ENCODE measurements around the gene TMEM247.

The TMEM247 gene

DNA sequence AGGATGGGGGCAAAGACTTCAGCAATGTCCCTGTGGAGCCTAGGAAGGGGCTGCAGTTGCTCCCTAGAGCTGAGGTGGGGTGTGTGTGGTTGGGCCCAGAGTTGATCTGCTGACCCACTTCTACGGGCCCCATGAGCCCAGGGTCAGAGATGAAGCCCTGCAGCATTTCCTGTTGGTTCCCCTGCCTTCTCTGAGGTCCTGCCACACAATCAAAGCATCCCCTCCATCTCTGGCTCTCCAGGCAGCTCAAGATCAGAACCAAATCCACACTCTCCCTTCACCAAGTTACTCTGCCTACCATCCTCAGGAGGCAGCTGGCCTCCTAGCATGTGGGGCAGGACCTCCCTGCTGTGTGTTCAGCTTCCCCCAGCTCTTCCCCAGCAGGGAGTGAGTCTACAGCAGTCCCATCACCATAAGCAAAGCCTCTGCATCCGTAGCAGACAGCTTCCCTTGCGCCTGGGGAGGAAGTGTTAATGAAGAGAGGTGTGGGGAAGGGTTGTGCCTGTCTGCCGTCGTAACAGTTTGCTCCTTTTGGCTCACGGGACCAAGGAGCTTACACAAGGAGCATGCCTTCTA, 26.9 kb downstream of the TMEM247 start:
- TF ChIP-seq, protein P1, sequence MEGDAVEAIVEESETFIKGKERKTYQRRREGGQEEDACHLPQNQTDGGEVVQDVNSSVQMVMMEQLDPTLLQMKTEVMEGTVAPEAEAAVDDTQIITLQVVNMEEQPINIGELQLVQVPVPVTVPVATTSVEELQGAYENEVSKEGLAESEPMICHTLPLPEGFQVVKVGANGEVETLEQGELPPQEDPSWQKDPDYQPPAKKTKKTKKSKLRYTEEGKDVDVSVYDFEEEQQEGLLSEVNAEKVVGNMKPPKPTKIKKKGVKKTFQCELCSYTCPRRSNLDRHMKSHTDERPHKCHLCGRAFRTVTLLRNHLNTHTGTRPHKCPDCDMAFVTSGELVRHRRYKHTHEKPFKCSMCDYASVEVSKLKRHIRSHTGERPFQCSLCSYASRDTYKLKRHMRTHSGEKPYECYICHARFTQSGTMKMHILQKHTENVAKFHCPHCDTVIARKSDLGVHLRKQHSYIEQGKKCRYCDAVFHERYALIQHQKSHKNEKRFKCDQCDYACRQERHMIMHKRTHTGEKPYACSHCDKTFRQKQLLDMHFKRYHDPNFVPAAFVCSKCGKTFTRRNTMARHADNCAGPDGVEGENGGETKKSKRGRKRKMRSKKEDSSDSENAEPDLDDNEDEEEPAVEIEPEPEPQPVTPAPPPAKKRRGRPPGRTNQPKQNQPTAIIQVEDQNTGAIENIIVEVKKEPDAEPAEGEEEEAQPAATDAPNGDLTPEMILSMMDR (IDR thresholded peaks at IDR 0.05): no peak

DNA sequence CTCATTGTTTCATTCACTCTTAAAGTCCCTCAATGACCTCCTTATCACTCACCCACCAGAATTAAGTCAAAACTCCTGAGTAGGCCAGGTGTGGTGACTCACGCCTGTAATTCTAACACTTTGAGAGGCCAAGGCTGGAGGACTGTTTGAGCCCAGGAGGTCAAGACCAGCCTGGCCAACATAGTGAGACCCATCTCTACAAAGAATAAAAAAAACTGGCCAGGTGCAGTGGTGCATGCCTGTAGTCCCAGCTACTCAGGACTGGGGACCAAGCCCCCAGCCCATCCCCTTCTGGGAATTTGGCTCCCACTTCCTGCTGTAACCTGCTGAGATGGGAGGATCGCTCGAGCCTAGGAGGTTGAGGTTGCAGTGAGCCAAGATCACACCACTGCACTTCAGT, 28.9 kb downstream of the TMEM247 start:
- TF ChIP-seq, protein P1 (IDR thresholded peaks at IDR 0.05): no peak

DNA sequence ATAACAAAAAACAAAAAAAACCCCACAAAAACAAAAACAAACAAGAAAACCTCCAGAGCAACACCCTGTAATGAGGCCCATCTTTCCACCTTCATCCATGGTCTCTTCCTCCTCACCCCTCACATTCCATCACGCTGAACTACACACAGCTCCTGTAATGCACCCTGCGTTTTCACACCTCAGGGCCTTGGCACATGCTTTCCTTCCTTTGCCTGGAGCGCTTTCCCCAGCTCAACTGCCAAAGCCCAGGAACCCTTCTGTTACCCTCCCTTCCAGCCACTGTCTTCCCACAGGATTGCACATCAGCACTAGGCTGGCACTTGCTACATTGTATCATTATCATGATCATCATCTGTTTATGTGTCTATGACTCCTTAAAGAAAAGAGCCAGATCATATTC, 29.4 kb downstream of the TMEM247 start:
- TF ChIP-seq, protein P1 (IDR thresholded peaks at IDR 0.05): no peak

DNA sequence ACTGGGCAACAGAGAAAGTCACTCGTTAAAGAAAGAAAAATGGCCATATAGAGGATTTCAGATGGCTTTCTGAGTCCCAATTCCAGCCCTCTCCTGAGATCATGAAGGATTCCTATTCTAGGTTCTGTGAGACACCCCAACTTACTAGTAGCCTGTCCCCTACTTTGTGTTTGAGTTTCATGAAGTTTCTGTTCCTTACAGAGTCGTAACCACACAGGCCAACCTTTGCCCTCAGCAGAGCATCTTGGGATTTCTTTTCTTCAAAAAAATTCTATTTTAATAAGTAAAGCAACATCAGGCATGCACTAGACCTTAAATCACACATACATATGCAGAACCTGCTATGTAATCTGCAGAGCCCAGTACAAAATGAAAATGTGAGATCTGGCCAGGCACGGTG, 30.4 kb downstream of the TMEM247 start:
- TF ChIP-seq, protein P1 (IDR thresholded peaks at IDR 0.05): no peak

DNA sequence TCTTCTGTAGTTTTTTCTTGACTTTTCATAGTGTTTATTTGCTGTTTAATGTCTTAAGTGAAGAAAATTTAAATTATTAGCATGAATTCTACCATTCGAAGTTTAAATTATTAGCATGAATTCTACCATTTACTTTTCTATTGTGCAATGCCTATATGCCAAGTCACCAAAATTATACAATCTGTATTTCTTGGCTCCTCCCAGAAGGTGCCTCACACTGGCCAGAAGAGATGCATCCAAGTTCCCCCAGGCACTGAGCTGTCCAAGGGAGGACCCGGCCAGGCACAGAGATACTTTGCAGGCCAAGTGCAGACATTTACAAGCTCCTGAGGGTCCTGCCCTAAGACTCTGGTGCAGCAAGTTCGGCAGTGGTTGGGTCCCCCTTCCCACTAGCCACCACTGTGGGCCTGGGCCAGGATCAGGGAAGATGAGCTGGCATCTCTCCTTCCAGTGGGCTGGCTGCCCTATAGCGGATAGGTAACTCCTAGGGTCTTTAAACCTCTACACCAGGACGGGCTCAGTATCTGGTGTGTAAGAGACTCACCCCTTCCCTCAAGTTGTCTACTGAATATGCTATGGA, 31.3 kb downstream of the TMEM247 start:
- TF ChIP-seq, protein P1 (IDR thresholded peaks at IDR 0.05): no peak

DNA sequence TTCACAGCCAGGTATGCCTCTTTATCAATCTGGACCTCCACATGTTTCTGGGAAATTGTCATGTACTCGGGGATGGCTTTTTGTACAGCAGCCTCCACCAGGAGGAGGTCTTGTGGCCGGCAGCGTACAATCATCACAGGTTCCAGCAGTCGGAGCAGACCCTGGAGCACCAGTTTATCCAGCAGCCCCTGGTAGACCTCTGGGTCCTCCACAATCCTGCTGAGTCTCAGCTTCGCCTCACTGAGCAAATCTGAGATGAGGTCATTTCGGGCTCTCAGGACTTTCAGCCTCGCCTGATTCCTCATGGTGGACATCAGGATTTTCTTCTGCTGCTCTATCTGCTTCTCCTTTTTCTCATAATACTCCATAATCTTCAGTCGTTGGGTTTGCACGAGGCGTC, 32.8 kb downstream of the TMEM247 start:
- TF ChIP-seq, protein P1 (IDR thresholded peaks at IDR 0.05): no peak

DNA sequence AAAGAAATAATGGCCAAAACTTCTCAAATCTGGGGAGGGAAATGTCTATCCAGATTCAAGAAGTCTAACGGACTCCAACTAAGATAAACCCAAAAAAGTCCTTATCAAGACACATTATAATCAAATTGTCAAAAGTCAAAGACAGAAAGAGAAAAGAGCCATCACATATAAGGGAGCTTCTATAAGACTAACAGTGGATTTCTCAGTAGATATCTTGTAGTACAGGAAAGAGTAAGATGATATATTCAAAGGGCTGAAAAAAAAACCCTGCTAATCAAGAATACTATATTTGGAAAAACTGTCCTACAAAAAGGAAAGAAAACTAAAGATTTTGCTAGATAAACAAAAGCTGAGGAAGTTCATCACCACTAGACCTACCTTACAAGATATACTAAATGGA, 35.4 kb downstream of the TMEM247 start:
- TF ChIP-seq, protein P1 (IDR thresholded peaks at IDR 0.05): no peak

DNA sequence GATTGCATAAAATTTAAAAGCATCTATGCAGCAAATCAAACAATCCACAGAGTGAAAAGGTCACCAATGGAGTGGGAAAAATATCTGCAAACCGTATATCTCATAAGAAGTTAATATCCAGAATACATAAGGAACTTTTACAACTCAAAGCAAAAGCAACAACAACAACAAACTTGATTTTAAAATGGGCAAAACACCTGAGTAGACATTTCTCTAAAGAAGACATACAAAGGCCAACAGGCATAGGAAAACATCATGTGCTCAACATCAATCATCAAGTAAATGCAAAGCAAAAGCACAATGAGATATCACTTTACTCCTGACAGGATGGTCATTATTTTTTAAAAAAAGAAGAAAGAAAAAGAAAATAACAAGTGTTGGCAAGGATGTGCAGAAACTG, 38.1 kb downstream of the TMEM247 start:
- TF ChIP-seq, protein P1 (IDR thresholded peaks at IDR 0.05): no peak
